ENCODE measurements around the gene DISC1. TPM values are rescaled to one million over a fixed set of nuclear protein-coding genes. Genes with fewer than 3 reads are reported as not detected.

DISC1 gene
- polyA plus RNA-seq, 1 donor from 2014 or later, result 0.84 TPM

GRCh38 chr1:231688989-231689388, 62.4 kb downstream of the DISC1 start:
- no peak overlapping the region for H3K27ac ChIP-seq (ENCODE audit: low read length)
- no peaks in the 10 kb centered on the region for H3F3A ChIP-seq (ENCODE audit: insufficient read depth, low read length, poor library complexity, severe bottlenecking)
- TF ChIP-seq MXI1 (conservative IDR thresholded peaks at IDR 0.05; ENCODE audit: poor library complexity, severe bottlenecking), result no peak
- no peak for TF ChIP-seq RAD21 (conservative IDR thresholded peaks at IDR 0.05)
- TF ChIP-seq CTCF (IDR thresholded peaks at IDR 0.05; ENCODE audit: poor library complexity, severe bottlenecking), result no peak
- no peak overlapping the region for H3K4me3 ChIP-seq (ENCODE audit: low read length)
- H3K4me2 ChIP-seq (ENCODE audit: low read length), result no peak overlapping the region
- H4K20me1 ChIP-seq (ENCODE audit: insufficient read depth), result no peaks in the 10 kb centered on the region
- H3K27me3 ChIP-seq (ENCODE audit: insufficient read depth, low read depth, low read length), result no peaks in the 10 kb centered on the region
- no peaks in the 10 kb centered on the region for H3K9me2 ChIP-seq (ENCODE audit: insufficient read depth, low read length)
- H3K36me3 ChIP-seq (ENCODE audit: insufficient read depth, low read length), result no peaks in the 10 kb centered on the region
- no peaks in the 10 kb centered on the region for H3K79me2 ChIP-seq (replicated peaks; ENCODE audit: insufficient read depth, low read length)
- H3K9me3 ChIP-seq (ENCODE audit: low read length), result no peaks in the 10 kb centered on the region
- H3K9ac ChIP-seq (ENCODE audit: low read length), result no peak overlapping the region
- H2AFZ ChIP-seq (ENCODE audit: low read depth, low read length), result no peak overlapping the region

- H3K4me3 ChIP-seq (ENCODE audit: low read length), result no peak overlapping the region
- no peak overlapping the region for H2AFZ ChIP-seq (ENCODE audit: low read depth, low read length)
- TF ChIP-seq TAF1 (IDR thresholded peaks at IDR 0.05; ENCODE audit: low read depth) (no peak), RAD21 (conservative IDR thresholded peaks at IDR 0.05) (no peak), POLR2AphosphoS5 (IDR thresholded peaks at IDR 0.05) (no peak), EP300 (conservative IDR thresholded peaks at IDR 0.05; ENCODE audit: poor library complexity, severe bottlenecking) (no peak), MXI1 (conservative IDR thresholded peaks at IDR 0.05; ENCODE audit: poor library complexity, severe bottlenecking) (no peak), CTCF (IDR thresholded peaks at IDR 0.05; ENCODE audit: poor library complexity, severe bottlenecking) (no peak), EZH2 (IDR thresholded peaks at IDR 0.05; ENCODE audit: borderline replicate concordance, insufficient read depth, low read length, poor library complexity, severe bottlenecking) (no peak), REST (IDR thresholded peaks at IDR 0.05; ENCODE audit: borderline replicate concordance) (no peak), SMC3 (conservative IDR thresholded peaks at IDR 0.05; ENCODE audit: poor library complexity) (no peak)
- no peaks in the 10 kb centered on the region for H3K9me2 ChIP-seq (ENCODE audit: insufficient read depth, low read length)
- no peaks in the 10 kb centered on the region for H4K20me1 ChIP-seq (ENCODE audit: insufficient read depth)
- H3K4me2 ChIP-seq (ENCODE audit: low read length), result no peak overlapping the region
- H3K27ac ChIP-seq (ENCODE audit: low read length), result no peak overlapping the region
- H3F3A ChIP-seq (ENCODE audit: insufficient read depth, low read length, poor library complexity, severe bottlenecking), result no peaks in the 10 kb centered on the region
- no peaks in the 10 kb centered on the region for H3K79me2 ChIP-seq (replicated peaks; ENCODE audit: insufficient read depth, low read length)
- H3K27me3 ChIP-seq (ENCODE audit: insufficient read depth, low read depth, low read length), result no peaks in the 10 kb centered on the region
- H3K9me3 ChIP-seq (ENCODE audit: low read length), result no peaks in the 10 kb centered on the region
- no peaks in the 10 kb centered on the region for H3K36me3 ChIP-seq (ENCODE audit: insufficient read depth, low read length)
- no peak overlapping the region for H3K9ac ChIP-seq (ENCODE audit: low read length)
Observed at GRCh38 chr1:231690059-231690458, 63.5 kb downstream of the DISC1 start.

Data from neural cell (in vitro differentiated cells).